HG02610 (cell line): ENCODE data around the gene NOTCH1.

Experiments used
- ATAC-seq: cut with Tn5 transposase; IDR thresholded peaks from one replicate; pipeline ENCODE4 v1.9.1; 2021; ENCODE audit warnings: mild to moderate bottlenecking, moderate library complexity; ENCODE audit not compliant: unreplicated experiment

Gene NOTCH1

GRCh38 chr9:136502940-136503550, 42.8 kb downstream of the NOTCH1 start:
- no peak for ATAC-seq

- no peak for ATAC-seq
Measured at GRCh38 chr9:136502196-136502595, 43.7 kb downstream of the NOTCH1 start.

- no peak for ATAC-seq
Measured at GRCh38 chr9:136501686-136502085, 44.2 kb downstream of the NOTCH1 start.

- ATAC-seq: no peak
Measured at GRCh38 chr9:136499935-136500910, 45.6 kb downstream of the NOTCH1 start.

GRCh38 chr9:136499071-136499934, 46.5 kb downstream of the NOTCH1 start:
- no peak for ATAC-seq

GRCh38 chr9:136497916-136498695, 47.7 kb downstream of the NOTCH1 start:
- ATAC-seq: no peak

- no peak for ATAC-seq
Measured at GRCh38 chr9:136496801-136497620, 48.8 kb downstream of the NOTCH1 start.

GRCh38 chr9:136496181-136496580, 49.7 kb downstream of the NOTCH1 start:
- no peak for ATAC-seq

GRCh38 chr9:136495238-136495800, 50.5 kb downstream of the NOTCH1 start:
- ATAC-seq: no peak

- no peak for ATAC-seq
Measured at GRCh38 chr9:136494531-136495215, 51.2 kb downstream of the NOTCH1 start.

GRCh38 chr9:136494012-136494411, 51.8 kb downstream of the NOTCH1 start:
- ATAC-seq: no peak

- ATAC-seq: no peak
Measured at GRCh38 chr9:136493567-136493971, 52.3 kb downstream of the NOTCH1 start.

GRCh38 chr9:136492978-136493522, 52.8 kb downstream of the NOTCH1 start:
- ATAC-seq: no peak

GRCh38 chr9:136489731-136490130, 56.1 kb downstream of the NOTCH1 start:
- ATAC-seq: no peak

- ATAC-seq: no peak
Measured at GRCh38 chr9:136488247-136489214, 57.3 kb downstream of the NOTCH1 start.

- ATAC-seq: no peak
Measured at GRCh38 chr9:136487672-136488071, 58.2 kb downstream of the NOTCH1 start.
